GM10266 (cell line): ENCODE measurements around the gene PPP6R3.
A peak's percentile ranks its signal among the peaks of the same experiment; 100 is the strongest.
"Not testable (repeated sequence)": the region's sequence is repeated elsewhere in the genome, so short reads cannot be mapped to it uniquely, and the experiment has no call there.

ENCODE experiments used
- DNase-seq: peaks from one replicate; pipeline ENCODE4 v3.0.0; 2012; ENCODE audit errors: extremely low spot score
- CTCF ChIP-seq: IDR thresholded peaks from 2 replicates; pipeline ENCODE4 v1.5.1; 2012; ENCODE audit warnings: mild to moderate bottlenecking, low read depth; ENCODE audit not compliant: control insufficient read depth, insufficient read depth; ENCODE audit errors: missing control alignments

The PPP6R3 gene

GRCh38 chr11:68441466-68442230, 18.9 kb upstream of the PPP6R3 start:
- DNase-seq: no peak
- no peak for TF ChIP-seq CTCF

- TF ChIP-seq CTCF: no peak
- DNase-seq: no peak
These were observed 18.1 kb upstream of the PPP6R3 start for GRCh38 chr11:68442433-68442832.

GRCh38 chr11:68444566-68444965, 16.0 kb upstream of the PPP6R3 start:
- no peak for DNase-seq
- no peak for TF ChIP-seq CTCF

GRCh38 chr11:68445531-68446035, 15.0 kb upstream of the PPP6R3 start:
- no peak for TF ChIP-seq CTCF
- no peak for DNase-seq

- no peak for DNase-seq
- no peak for TF ChIP-seq CTCF
These were observed 14.4 kb upstream of the PPP6R3 start for GRCh38 chr11:68446046-68446725.

GRCh38 chr11:68447015-68447801, 13.3 kb upstream of the PPP6R3 start:
- TF ChIP-seq CTCF: peak; percentile 89
- DNase-seq: peak; percentile 87

- not testable (repeated sequence) for DNase-seq
These were observed 12.6 kb upstream of the PPP6R3 start for GRCh38 chr11:68447914-68448313.
